HepG2 (cell line): Measurements from ENCODE around the gene PSRC1. TPM values are rescaled to one million over a fixed set of nuclear protein-coding genes. Genes with fewer than 3 reads are reported as not detected.

Experiments used
- ATAC-seq: fragments of 200-7000 bp; cut with Tn5 transposase; 3 replicates; pipeline ENCODE4 v1.9.1; 2020; ENCODE audit warnings: mild to moderate bottlenecking, moderate library complexity
- BruUV-seq: library from RNA; stranded (reverse); fragments of 400-500 nt; replicated peaks from 2 replicates; lab custom pipeline; 2021; lab: Mats Ljungman, UMichigan
- CTCF ChIA-PET: fragments of 300-600 bp; formaldehyde crosslinking; extraction: SDS; loops from one replicate; lab custom pipeline; 2021; ENCODE audit warnings: low total read pairs, inconsistent platforms, low intra/inter-chr PET ratio; lab: Yijun Ruan, JAX
- POLR2A ChIA-PET: fragments of 350-600 bp; sonication (Branson Sonifier 250); formaldehyde crosslinking; loops from one replicate; lab custom pipeline; 2020; ENCODE audit warnings: antibody characterized with exemption, inconsistent platforms; lab: Yijun Ruan, JAX
- DNase-seq: peaks from one replicate; pipeline ENCODE4 v3.0.0-alpha.2; 2015; ENCODE audit warnings: low spot score
- FAIRE-seq: peaks from 3 replicates; lab custom pipeline; 2011; peaks lifted over from hg19 to GRCh38; lab: Jason Lieb, UNC
- H2AFZ ChIP-seq: one replicate; pipeline ENCODE4 v1.6.1; 2011; ENCODE audit warnings: low read length, inconsistent platforms
- H3K27ac ChIP-seq: fragments of 300-600 bp; 3 replicates; pipeline ENCODE4 v1.8.0; 2011; ENCODE audit warnings: mixed run types, mild to moderate bottlenecking, mixed read lengths, low read length, inconsistent platforms; ENCODE audit not compliant: insufficient read depth; ENCODE audit errors: extremely low read length
- H3K27me3 ChIP-seq, 2 experiments: fragments of 200-600 bp in 1 of 2; 2 replicates in 1 of 2; 3 replicates in 1 of 2; pipeline versions ENCODE4 v1.6.0 to v1.8.0; 2011; ENCODE audit warnings: low read length in 2 of 2, mild to moderate bottlenecking in 2 of 2, moderate library complexity in 2 of 2, inconsistent platforms in 1 of 2; ENCODE audit not compliant: insufficient read depth in 2 of 2, control insufficient read depth in 1 of 2
- H3K36me3 ChIP-seq, 2 experiments: fragments of 200-600 bp in 1 of 2; replicated peaks in 1 of 2; 2 replicates in 1 of 2; 3 replicates in 1 of 2; pipeline versions ENCODE4 v1.5.1 to v1.8.0; 2011; ENCODE audit warnings: low read length in 2 of 2, inconsistent platforms in 1 of 2; ENCODE audit not compliant: insufficient read depth in 2 of 2, control insufficient read depth in 1 of 2
- H3K4me1 ChIP-seq: 2 replicates; pipeline ENCODE4 v1.5.1; 2012; ENCODE audit warnings: low read length, inconsistent platforms; ENCODE audit not compliant: insufficient read depth
- H3K4me2 ChIP-seq: 2 replicates; pipeline ENCODE4 v1.6.0; 2011; ENCODE audit warnings: low read depth, low read length, inconsistent platforms
- H3K4me3 ChIP-seq, 3 experiments: fragments of 200-600 bp in 1 of 3; sonication (generic), shearing (Covaris generic) in 1 of 3; replicated peaks in 1 of 3; 2 replicates each; pipeline ENCODE4 v1.5.1; 2011 to 2016; ENCODE audit warnings: low read length in 3 of 3, inconsistent platforms in 2 of 3, low read depth in 2 of 3, mild to moderate bottlenecking in 2 of 3, control low read depth in 1 of 3, mixed read lengths in 1 of 3; ENCODE audit not compliant: insufficient read depth in 1 of 3
- H3K79me2 ChIP-seq: one replicate; pipeline ENCODE4 v1.6.1; 2011; ENCODE audit warnings: low read length, inconsistent platforms; ENCODE audit not compliant: insufficient read depth
- H3K9ac ChIP-seq: 2 replicates; pipeline ENCODE4 v1.6.0; 2011; ENCODE audit warnings: mild to moderate bottlenecking, low read depth, low read length, inconsistent platforms; ENCODE audit not compliant: insufficient read depth
- H3K9me3 ChIP-seq: 2 replicates; pipeline ENCODE4 v1.5.1; 2012; ENCODE audit warnings: mild to moderate bottlenecking, low read length
- H4K20me1 ChIP-seq: 2 replicates; pipeline ENCODE4 v1.6.0; 2011; ENCODE audit warnings: inconsistent platforms, mild to moderate bottlenecking, low read length, moderate library complexity; ENCODE audit not compliant: insufficient read depth
- KDM5B ChIP-seq: sonication (generic); formaldehyde crosslinking; IDR thresholded peaks from 2 replicates; pipeline ENCODE4 v1.4.0; 2020; ENCODE audit warnings: missing genetic modification reagents, mild to moderate bottlenecking, borderline replicate concordance
- MAZ ChIP-seq, 2 experiments: sonication (generic) in 1 of 2; formaldehyde crosslinking in 1 of 2; IDR thresholded peaks; 2 replicates each; pipeline versions ENCODE4 v1.5.0 to v1.6.1; 2012 to 2020; ENCODE audit warnings: low read depth in 2 of 2, mild to moderate bottlenecking in 2 of 2, borderline replicate concordance in 1 of 2, improper control_type of control experiment in 1 of 2, low read length in 1 of 2, missing genetic modification reagents in 1 of 2, moderate library complexity in 1 of 2
- MED8 ChIP-seq: sonication (generic); formaldehyde crosslinking; IDR thresholded peaks from 2 replicates; pipeline ENCODE4 v1.8.1; 2023; ENCODE audit warnings: mild to moderate bottlenecking, missing genetic modification reagents; ENCODE audit not compliant: insufficient replicate concordance
- NFE2L2 ChIP-seq: fragments of 150-350 bp; IDR thresholded peaks from 2 replicates; pipeline ENCODE4 v1.6.1; 2014; ENCODE audit warnings: low read length
- ZFP36L2 ChIP-seq: sonication (generic); formaldehyde crosslinking; IDR thresholded peaks from 2 replicates; pipeline ENCODE4 v1.4.0; 2020; ENCODE audit warnings: missing genetic modification reagents
- ZMAT3 ChIP-seq: sonication (generic); formaldehyde crosslinking; conservative IDR thresholded peaks from 2 replicates; pipeline ENCODE4 v1.7.0; 2021; ENCODE audit warnings: missing genetic modification reagents
- ZNF30 ChIP-seq: sonication (generic); formaldehyde crosslinking; IDR thresholded peaks from 2 replicates; pipeline ENCODE4 v1.5.0; 2020; ENCODE audit warnings: mild to moderate bottlenecking, missing genetic modification reagents
- WGBS: methylation state at CpG from one replicate; pipeline ENCODE4 v1.1.6; 2017; ENCODE audit warnings: low lambda C conversion rate; 5-methylcytosine and 5-hydroxymethylcytosine counted together
- in situ Hi-C: cut with HindIII; loops from 2 replicates; pipeline ENCODE4 v1.10.0; 2017; ENCODE audit warnings: low pct_unique_long_range_greater_than_20kb; ENCODE audit not compliant: extremely low pct_ligation_motif_present
- intact Hi-C: fragments of 100-400 bp; cut with micrococcal nuclease; formaldehyde crosslinking; loops from one replicate; pipeline ENCODE4 v1.10.0; 2022; ENCODE audit not compliant: unreplicated experiment
- polyA plus RNA-seq, 8 experiments: library from polyadenylated mRNA; depleted of rRNA in 3 of 8; stranded (reverse) in 7 of 8; unstranded in 1 of 8; fragments of >200 nt; fragmentation: Illumina TruSeq in 4 of 8; extraction: Trizol in 4 of 8; gene quantifications; 2 replicates each; pipeline versions ENCODE4 v1.2.1 to v1.2.3, GENCODE V29; 2011 to 2016; ENCODE audit warnings: low read depth in 4 of 8, missing spikeins in 1 of 8, mixed read lengths in 1 of 8; ENCODE audit not compliant: insufficient read depth in 1 of 8
- total RNA-seq, 5 experiments: library from RNA; depleted of rRNA; stranded (reverse); fragments of >200 nt; fragmentation: Illumina TruSeq; extraction: Trizol; gene quantifications; 2 replicates each; pipeline ENCODE4 v1.2.3, GENCODE V29; 2016; ENCODE audit warnings: low read depth in 1 of 5
- TF ChIP-seq, protein P1 (sequence below): sonication (generic); formaldehyde crosslinking; IDR thresholded peaks from 2 replicates; pipeline ENCODE4 v1.5.0; 2020; ENCODE audit warnings: mild to moderate bottlenecking, missing genetic modification reagents, borderline replicate concordance
- TF ChIP-seq, protein P2 (sequence below): IDR thresholded peaks from 2 replicates; pipeline ENCODE4 v1.6.1; 2012; ENCODE audit warnings: low read length, improper control_type of control experiment

Gene PSRC1
- total and polyA plus RNA-seq, 2 of the 13 experiments (the other 11 are each of a cell fraction or from before 2014, with no cell fraction given): 28.6 to 30.3 TPM

DNA sequence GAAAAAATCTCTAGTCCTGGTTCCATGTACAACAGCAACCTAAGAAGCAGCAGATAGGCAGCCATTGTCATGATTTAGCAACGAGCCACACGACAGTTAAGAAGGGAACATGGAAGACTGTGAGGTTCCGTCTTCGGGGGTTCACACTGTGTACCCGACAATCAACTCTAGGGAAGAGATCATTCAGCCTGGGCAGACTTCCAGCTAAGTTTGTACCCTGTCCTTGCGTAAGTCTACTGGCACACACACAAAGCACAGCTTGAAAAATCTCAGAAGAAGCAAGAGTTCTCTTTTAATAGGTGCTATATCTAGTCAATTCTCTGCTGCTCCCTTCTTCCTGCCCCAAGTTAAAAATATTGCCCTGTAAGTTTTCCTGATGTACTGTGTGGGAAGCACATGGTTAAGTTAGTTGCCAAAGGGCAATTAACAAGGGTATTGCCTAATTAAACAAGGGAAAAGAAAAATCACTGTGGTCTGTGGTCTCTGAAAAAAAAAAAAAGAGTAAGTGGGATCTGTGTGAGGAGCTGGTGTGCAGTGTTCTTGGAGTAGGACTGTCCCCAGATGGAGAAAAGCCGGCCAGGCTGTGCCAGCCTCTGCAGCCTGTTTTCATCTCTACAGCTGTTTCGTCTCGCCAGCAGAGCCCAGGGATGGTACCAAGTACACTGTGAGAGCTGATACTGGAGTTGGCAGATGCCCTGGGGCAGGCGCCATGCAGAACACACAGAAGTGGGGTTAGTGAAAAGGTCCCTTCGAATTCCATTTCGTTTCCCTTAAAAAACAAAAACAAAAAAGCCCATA is 30.2 kb upstream of the PSRC1 start (continued):
- TF ChIP-seq ZNF30 (CRISPR knock-in tag) (no peak), MAZ (IDR thresholded peaks at IDR 0.05; ENCODE audit: borderline replicate concordance, low read depth, low read length) (no peak), MAZ (CRISPR knock-in tag; IDR thresholded peaks at IDR 0.05; ENCODE audit: low read depth) (no peak), MED8 (CRISPR knock-in tag) (no peak), ZFP36L2 (CRISPR knock-in tag) (no peak), NFE2L2 (no peak)
- TF ChIP-seq, protein P1, sequence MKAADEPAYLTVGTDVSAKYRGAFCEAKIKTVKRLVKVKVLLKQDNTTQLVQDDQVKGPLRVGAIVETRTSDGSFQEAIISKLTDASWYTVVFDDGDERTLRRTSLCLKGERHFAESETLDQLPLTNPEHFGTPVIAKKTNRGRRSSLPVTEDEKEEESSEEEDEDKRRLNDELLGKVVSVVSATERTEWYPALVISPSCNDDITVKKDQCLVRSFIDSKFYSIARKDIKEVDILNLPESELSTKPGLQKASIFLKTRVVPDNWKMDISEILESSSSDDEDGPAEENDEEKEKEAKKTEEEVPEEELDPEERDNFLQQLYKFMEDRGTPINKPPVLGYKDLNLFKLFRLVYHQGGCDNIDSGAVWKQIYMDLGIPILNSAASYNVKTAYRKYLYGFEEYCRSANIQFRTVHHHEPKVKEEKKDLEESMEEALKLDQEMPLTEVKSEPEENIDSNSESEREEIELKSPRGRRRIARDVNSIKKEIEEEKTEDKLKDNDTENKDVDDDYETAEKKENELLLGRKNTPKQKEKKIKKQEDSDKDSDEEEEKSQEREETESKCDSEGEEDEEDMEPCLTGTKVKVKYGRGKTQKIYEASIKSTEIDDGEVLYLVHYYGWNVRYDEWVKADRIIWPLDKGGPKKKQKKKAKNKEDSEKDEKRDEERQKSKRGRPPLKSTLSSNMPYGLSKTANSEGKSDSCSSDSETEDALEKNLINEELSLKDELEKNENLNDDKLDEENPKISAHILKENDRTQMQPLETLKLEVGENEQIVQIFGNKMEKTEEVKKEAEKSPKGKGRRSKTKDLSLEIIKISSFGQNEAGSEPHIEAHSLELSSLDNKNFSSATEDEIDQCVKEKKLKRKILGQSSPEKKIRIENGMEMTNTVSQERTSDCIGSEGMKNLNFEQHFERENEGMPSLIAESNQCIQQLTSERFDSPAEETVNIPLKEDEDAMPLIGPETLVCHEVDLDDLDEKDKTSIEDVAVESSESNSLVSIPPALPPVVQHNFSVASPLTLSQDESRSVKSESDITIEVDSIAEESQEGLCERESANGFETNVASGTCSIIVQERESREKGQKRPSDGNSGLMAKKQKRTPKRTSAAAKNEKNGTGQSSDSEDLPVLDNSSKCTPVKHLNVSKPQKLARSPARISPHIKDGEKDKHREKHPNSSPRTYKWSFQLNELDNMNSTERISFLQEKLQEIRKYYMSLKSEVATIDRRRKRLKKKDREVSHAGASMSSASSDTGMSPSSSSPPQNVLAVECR (CRISPR knock-in tag): no peak

DNA sequence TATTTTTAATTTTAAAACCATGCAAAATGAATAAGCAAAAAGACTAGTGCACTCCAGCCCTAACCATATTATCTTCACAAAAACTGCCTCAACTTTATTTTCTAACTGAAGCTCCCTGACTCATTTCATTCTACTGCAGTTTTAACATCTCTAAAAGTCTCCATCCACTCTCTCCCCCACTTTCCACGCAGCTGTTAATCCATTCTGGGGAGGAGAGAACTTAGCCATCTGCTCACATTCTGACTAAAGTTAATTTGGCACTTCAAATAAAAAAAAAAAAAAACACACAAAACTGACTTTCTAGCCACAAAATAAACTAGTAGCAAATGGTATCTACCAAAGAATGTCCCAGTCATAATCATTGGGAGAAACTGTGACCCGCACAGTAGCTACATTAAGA is 29.3 kb upstream of the PSRC1 start:
- Histone ChIP-seq H4K20me1 (no peaks in the 10 kb centered on the region), H3K4me1 (peaks cover 46% of the 10 kb centered on the region), H3K36me3 (peaks cover 10 to 44% of the 10 kb centered on the region in 2 experiments), H3K9me3 (no peaks in the 10 kb centered on the region), H3K4me2 (no peak overlapping the region), H3K4me3 (no peak overlapping the region), H3K27ac (no peak overlapping the region), H3K27me3 (no peaks in the 10 kb centered on the region), H3K79me2 (no peaks in the 10 kb centered on the region), H2AFZ (no peak overlapping the region), H3K9ac (no peak overlapping the region)
- intact Hi-C loops (no loop called here), in situ Hi-C loops (no loop called here)
- POLR2A ChIA-PET: no interaction called here
- FAIRE-seq (no peak), DNase-seq (no peak), ATAC-seq (no peak)
- CTCF ChIA-PET: no interaction called here
- 100% methylated on average over 2 of the region's 2 CpGs for WGBS
- BruUV-seq: no TSS peak
- TF ChIP-seq, protein P2, sequence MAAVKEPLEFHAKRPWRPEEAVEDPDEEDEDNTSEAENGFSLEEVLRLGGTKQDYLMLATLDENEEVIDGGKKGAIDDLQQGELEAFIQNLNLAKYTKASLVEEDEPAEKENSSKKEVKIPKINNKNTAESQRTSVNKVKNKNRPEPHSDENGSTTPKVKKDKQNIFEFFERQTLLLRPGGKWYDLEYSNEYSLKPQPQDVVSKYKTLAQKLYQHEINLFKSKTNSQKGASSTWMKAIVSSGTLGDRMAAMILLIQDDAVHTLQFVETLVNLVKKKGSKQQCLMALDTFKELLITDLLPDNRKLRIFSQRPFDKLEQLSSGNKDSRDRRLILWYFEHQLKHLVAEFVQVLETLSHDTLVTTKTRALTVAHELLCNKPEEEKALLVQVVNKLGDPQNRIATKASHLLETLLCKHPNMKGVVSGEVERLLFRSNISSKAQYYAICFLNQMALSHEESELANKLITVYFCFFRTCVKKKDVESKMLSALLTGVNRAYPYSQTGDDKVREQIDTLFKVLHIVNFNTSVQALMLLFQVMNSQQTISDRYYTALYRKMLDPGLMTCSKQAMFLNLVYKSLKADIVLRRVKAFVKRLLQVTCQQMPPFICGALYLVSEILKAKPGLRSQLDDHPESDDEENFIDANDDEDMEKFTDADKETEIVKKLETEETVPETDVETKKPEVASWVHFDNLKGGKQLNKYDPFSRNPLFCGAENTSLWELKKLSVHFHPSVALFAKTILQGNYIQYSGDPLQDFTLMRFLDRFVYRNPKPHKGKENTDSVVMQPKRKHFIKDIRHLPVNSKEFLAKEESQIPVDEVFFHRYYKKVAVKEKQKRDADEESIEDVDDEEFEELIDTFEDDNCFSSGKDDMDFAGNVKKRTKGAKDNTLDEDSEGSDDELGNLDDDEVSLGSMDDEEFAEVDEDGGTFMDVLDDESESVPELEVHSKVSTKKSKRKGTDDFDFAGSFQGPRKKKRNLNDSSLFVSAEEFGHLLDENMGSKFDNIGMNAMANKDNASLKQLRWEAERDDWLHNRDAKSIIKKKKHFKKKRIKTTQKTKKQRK: no peak
- TF ChIP-seq ZMAT3 (CRISPR knock-in tag): no peak
- TF ChIP-seq KDM5B: no peak
